ENCODE results near the gene HIP1. TPM values are rescaled to one million over a fixed set of nuclear protein-coding genes. Genes with fewer than 3 reads are reported as not detected.

Gene HIP1
- polyA plus RNA-seq, 3 donors, result 4.3 to 14.8 (median 5.3) TPM

DNA sequence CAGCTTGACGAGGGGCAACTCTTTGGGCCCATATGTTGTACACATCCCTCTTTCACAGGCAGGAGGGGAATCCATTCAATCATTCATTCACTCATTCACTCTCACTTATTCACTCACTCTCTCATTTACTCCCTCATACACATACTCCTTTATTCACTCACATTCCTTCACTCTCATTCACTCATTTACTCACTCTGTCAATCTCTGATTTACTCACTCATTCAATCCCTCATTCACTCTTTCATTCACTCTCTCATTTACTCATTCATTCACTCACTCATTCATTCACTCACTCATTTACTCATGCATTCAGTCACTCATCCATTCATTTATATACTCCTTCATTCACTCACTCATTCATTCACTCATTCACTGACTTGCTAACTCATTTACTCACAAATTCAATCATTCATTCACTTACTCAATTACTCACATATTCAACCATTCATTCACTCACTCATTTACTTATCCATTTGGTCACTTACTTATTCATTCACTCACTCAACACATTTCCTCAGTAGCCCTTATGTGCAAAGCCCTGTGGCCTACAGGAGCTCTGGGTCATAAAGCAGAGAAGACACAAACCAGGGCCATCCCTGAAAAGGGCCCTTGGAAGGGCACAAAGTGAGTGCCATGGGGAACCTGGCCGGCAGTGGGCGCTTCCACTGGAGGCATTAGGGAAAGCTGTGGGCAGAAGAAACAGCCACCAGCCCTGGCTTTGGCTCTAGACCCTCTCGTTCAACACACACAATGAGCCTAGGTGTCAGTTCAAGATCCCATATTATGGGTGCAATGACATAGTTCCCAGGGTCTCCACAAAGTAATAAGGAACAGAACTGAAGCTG is 26.0 kb downstream of the HIP1 start:
- Mint-ChIP-seq H3K4me1 (peaks cover 30% of the 10 kb centered on the region), H3K9me3 (peaks cover 11 to 29% (median 27%) of the 10 kb centered on the region in 7 donors), H3K36me3 (peaks cover 10 to 22% of the 10 kb centered on the region in 2 donors), H3K27ac (peak overlapping the region in 1 of 7 donors; percentile 26), H3K4me3 (no peak overlapping the region), H3K27me3 (ENCODE audit: low read depth in 3 of 3) (peaks cover 0 to 6% (median 0%) of the 10 kb centered on the region in 3 donors)
- Histone ChIP-seq H4K20me1 (ENCODE audit: insufficient read depth, low read length) (peaks cover 13% of the 10 kb centered on the region), H3K4me1 (ENCODE audit: control insufficient read depth in 1 of 2, insufficient read depth in 2 of 2, low read length in 2 of 2) (peaks cover 23 to 27% of the 10 kb centered on the region in 2 donors), H3K36me3 (replicated peaks in 1 of 2; ENCODE audit: control insufficient read depth in 1 of 2, insufficient read depth in 2 of 2, low read length in 2 of 2) (no peaks in the 10 kb centered on the region), H3K27ac (ENCODE audit: low read depth in 1 of 2, low read length in 2 of 2) (no peak overlapping the region), H3K79me2 (ENCODE audit: insufficient read depth, low read length) (no peaks in the 10 kb centered on the region), H2AFZ (ENCODE audit: insufficient read depth, low read depth, low read length, poor library complexity, severe bottlenecking) (no peak overlapping the region), H3K27me3 (ENCODE audit: control insufficient read depth in 2 of 2, insufficient read depth in 2 of 2, low read length in 2 of 2) (no peaks in the 10 kb centered on the region), H3K4me3 (replicated peaks in 1 of 3; ENCODE audit: low read depth in 2 of 3, low read length in 3 of 3) (no peak overlapping the region), H3K9me3 (replicated peaks in 1 of 2; ENCODE audit: control insufficient read depth in 1 of 2, insufficient read depth in 1 of 2, low read length in 2 of 2) (peaks cover 6 to 18% of the 10 kb centered on the region in 2 donors), H3K9ac (ENCODE audit: insufficient read depth, low read length, poor library complexity, severe bottlenecking) (no peak overlapping the region), H3K4me2 (replicated peaks; ENCODE audit: extremely low read depth, low read length, poor library complexity, severe bottlenecking) (no peak overlapping the region)
- WGBS (ENCODE audit: insufficient coverage), result 60% methylated on average over 4 of the region's 4 CpGs
- intact Hi-C loops (cut with micrococcal nuclease), result no loop called here
- TF ChIP-seq, protein P1, sequence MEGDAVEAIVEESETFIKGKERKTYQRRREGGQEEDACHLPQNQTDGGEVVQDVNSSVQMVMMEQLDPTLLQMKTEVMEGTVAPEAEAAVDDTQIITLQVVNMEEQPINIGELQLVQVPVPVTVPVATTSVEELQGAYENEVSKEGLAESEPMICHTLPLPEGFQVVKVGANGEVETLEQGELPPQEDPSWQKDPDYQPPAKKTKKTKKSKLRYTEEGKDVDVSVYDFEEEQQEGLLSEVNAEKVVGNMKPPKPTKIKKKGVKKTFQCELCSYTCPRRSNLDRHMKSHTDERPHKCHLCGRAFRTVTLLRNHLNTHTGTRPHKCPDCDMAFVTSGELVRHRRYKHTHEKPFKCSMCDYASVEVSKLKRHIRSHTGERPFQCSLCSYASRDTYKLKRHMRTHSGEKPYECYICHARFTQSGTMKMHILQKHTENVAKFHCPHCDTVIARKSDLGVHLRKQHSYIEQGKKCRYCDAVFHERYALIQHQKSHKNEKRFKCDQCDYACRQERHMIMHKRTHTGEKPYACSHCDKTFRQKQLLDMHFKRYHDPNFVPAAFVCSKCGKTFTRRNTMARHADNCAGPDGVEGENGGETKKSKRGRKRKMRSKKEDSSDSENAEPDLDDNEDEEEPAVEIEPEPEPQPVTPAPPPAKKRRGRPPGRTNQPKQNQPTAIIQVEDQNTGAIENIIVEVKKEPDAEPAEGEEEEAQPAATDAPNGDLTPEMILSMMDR (IDR thresholded peaks at IDR 0.05), result no peak
- no peak for DNase-seq

DNA sequence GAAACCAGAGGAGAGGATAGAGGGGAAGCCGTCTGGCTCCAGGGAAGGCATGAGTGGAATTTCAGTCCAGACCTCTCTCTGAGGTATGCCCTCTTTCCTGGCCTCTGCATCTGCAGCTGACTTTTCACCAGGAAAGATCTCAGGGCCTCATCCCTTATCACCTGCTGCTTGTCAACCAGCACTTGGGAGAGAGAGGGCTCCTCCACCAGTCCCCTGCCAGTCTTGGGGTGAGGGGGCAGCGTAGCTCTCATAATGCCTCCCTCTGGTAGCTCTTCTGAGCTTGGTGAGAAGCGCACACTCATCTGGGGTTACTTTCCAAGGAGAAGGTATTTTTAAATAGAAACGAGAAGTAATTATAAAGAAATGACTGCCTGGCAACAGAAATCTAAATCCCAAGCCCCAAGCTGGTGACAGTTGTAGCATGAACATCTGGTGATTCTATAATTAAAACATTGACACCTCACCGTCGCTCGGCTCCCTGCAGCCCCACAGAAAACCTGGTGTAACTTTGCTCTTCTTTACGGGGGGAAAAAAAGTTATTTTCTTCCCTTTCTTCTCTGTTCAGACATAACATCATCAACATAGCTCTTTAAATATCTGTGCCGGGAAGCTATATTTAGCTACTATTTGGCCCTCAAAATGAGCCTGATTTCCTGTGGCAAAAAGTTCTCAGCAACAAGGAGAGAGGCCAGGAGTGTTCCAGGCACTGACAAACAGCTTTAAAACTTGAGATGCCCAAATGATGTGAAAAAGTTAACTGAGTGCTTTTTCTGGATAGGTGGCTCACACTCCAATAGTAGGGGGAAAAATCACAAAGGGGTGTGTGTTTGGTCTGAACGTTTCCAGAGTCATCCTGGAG is 26.9 kb downstream of the HIP1 start:
- intact Hi-C loops (cut with micrococcal nuclease), result no loop called here
- Histone ChIP-seq H4K20me1 (ENCODE audit: insufficient read depth, low read length) (peaks cover 13% of the 10 kb centered on the region), H3K36me3 (replicated peaks in 1 of 2; ENCODE audit: control insufficient read depth in 1 of 2, insufficient read depth in 2 of 2, low read length in 2 of 2) (no peaks in the 10 kb centered on the region), H3K4me1 (ENCODE audit: control insufficient read depth in 1 of 2, insufficient read depth in 2 of 2, low read length in 2 of 2) (peaks cover 23 to 27% of the 10 kb centered on the region in 2 donors), H3K27me3 (ENCODE audit: control insufficient read depth in 2 of 2, insufficient read depth in 2 of 2, low read length in 2 of 2) (no peaks in the 10 kb centered on the region), H3K4me2 (replicated peaks; ENCODE audit: extremely low read depth, low read length, poor library complexity, severe bottlenecking) (peak overlapping the region; percentile 7), H3K9ac (ENCODE audit: insufficient read depth, low read length, poor library complexity, severe bottlenecking) (no peak overlapping the region), H3K27ac (ENCODE audit: low read depth in 1 of 2, low read length in 2 of 2) (no peak overlapping the region), H3K9me3 (replicated peaks in 1 of 2; ENCODE audit: control insufficient read depth in 1 of 2, insufficient read depth in 1 of 2, low read length in 2 of 2) (peaks cover 6 to 18% of the 10 kb centered on the region in 2 donors), H3K4me3 (replicated peaks in 1 of 3; ENCODE audit: low read depth in 2 of 3, low read length in 3 of 3) (no peak overlapping the region), H2AFZ (ENCODE audit: insufficient read depth, low read depth, low read length, poor library complexity, severe bottlenecking) (no peak overlapping the region), H3K79me2 (ENCODE audit: insufficient read depth, low read length) (no peaks in the 10 kb centered on the region)
- DNase-seq, result peak in 1 of 3 donors; percentile 12
- Mint-ChIP-seq H3K9me3 (peaks cover 11 to 30% (median 28%) of the 10 kb centered on the region in 7 donors), H3K36me3 (peaks cover 5 to 22% of the 10 kb centered on the region in 2 donors), H3K4me3 (peak overlapping the region in 1 of 2 donors; percentile 61), H3K27me3 (ENCODE audit: low read depth in 3 of 3) (peaks cover 0 to 6% (median 0%) of the 10 kb centered on the region in 3 donors), H3K4me1 (peaks cover 30% of the 10 kb centered on the region), H3K27ac (peak overlapping the region in 5 of 7 donors; percentile 4 to 81 (median 48))
- 16% methylated on average over 4 of the region's 10 CpGs for WGBS (ENCODE audit: insufficient coverage)
- TF ChIP-seq, protein P1 (IDR thresholded peaks at IDR 0.05), result no peak
